ENCODE measurements around the gene AMACR. TPM values are rescaled to one million over a fixed set of nuclear protein-coding genes. Genes with fewer than 3 reads are reported as not detected.

Gene AMACR
- total and polyA plus RNA-seq, 2 donors (not counting 3 experiments of a cell fraction or from before 2014, with no cell fraction given) = 6.7 to 8.7 TPM

DNA sequence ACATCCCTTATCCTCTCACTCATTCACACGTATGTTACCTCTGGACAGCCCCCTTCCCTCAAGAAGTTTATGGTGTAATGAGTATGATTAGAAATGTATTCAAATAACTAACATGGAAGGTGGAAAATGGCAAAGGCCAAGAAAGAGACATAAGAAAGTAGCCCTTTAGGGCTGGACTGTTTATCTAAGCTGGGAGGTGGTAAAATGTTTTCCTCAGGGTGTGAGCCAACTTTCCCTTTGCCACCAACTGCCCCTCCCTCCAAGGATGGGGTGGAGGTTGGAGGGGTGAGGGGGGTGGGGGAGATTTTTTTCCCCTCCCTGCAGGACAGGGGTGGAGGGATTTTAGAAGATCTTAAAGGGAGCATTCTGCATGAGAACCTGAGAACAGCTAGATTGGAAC, 31.5 kb downstream of the AMACR start:
- TF ChIP-seq POLR2AphosphoS5 (IDR thresholded peaks at IDR 0.05; ENCODE audit: insufficient read depth, low read depth, low read length) = no peak
- no peak for TF ChIP-seq MYC (IDR thresholded peaks at IDR 0.05; ENCODE audit: low read depth, low read length)
- TF ChIP-seq POLR2A (IDR thresholded peaks at IDR 0.05; ENCODE audit: low read depth, low read length) = no peak
- TF ChIP-seq EZH2 (IDR thresholded peaks at IDR 0.05; ENCODE audit: borderline replicate concordance, low read depth, low read length, severe bottlenecking) = no peak
- TF ChIP-seq, protein P1, sequence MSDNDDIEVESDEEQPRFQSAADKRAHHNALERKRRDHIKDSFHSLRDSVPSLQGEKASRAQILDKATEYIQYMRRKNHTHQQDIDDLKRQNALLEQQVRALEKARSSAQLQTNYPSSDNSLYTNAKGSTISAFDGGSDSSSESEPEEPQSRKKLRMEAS (IDR thresholded peaks at IDR 0.05; ENCODE audit: insufficient read depth, insufficient read length) = no peak
- TF ChIP-seq FOS (IDR thresholded peaks at IDR 0.05; ENCODE audit: borderline replicate concordance, insufficient read depth, low read length) = no peak
- no peak for TF ChIP-seq GATA2 (IDR thresholded peaks at IDR 0.05; ENCODE audit: insufficient read depth, insufficient read length, low read depth, low read length)
- no peak for TF ChIP-seq JUN (IDR thresholded peaks at IDR 0.05; ENCODE audit: borderline replicate concordance, insufficient read depth, insufficient read length, low read depth)
- TF ChIP-seq, protein P2, sequence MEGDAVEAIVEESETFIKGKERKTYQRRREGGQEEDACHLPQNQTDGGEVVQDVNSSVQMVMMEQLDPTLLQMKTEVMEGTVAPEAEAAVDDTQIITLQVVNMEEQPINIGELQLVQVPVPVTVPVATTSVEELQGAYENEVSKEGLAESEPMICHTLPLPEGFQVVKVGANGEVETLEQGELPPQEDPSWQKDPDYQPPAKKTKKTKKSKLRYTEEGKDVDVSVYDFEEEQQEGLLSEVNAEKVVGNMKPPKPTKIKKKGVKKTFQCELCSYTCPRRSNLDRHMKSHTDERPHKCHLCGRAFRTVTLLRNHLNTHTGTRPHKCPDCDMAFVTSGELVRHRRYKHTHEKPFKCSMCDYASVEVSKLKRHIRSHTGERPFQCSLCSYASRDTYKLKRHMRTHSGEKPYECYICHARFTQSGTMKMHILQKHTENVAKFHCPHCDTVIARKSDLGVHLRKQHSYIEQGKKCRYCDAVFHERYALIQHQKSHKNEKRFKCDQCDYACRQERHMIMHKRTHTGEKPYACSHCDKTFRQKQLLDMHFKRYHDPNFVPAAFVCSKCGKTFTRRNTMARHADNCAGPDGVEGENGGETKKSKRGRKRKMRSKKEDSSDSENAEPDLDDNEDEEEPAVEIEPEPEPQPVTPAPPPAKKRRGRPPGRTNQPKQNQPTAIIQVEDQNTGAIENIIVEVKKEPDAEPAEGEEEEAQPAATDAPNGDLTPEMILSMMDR (IDR thresholded peaks at IDR 0.05; ENCODE audit: extremely low read depth in 1 of 2, insufficient read depth in 1 of 2, low read depth in 1 of 2, low read length in 2 of 2) = no peak
- Histone ChIP-seq H3K9me1 (replicated peaks; ENCODE audit: control insufficient read depth, extremely low read depth, insufficient read depth, low read length) (no peaks in the 10 kb centered on the region), H3K4me1 (ENCODE audit: control insufficient read depth, extremely low read depth, insufficient read depth, low read length) (no peaks in the 10 kb centered on the region), H3K27ac (ENCODE audit: insufficient read depth, low read depth, low read length) (no peak overlapping the region), H3K4me2 (ENCODE audit: insufficient read depth, low read length) (no peak overlapping the region), H3K4me3 (replicated peaks in 1 of 3; ENCODE audit: insufficient read depth in 1 of 3, low read depth in 1 of 3, low read length in 3 of 3) (no peak overlapping the region), H3K27me3 (ENCODE audit: control insufficient read depth in 2 of 2, insufficient read depth in 2 of 2, low read length in 2 of 2) (peaks cover 5 to 11% of the 10 kb centered on the region in 2 experiments), H3K36me3 (ENCODE audit: control insufficient read depth in 2 of 2, extremely low read depth in 1 of 2, insufficient read depth in 2 of 2, low read length in 2 of 2) (no peaks in the 10 kb centered on the region), H2AFZ (ENCODE audit: low read depth, low read length) (no peak overlapping the region), H4K20me1 (replicated peaks; ENCODE audit: control insufficient read depth, extremely low read depth, insufficient read depth, low read length) (no peaks in the 10 kb centered on the region), H3K9me3 (replicated peaks; ENCODE audit: control insufficient read depth, insufficient read depth, low read length) (no peaks in the 10 kb centered on the region), H3K9ac (replicated peaks; ENCODE audit: extremely low read depth, insufficient read depth, low read length) (no peak overlapping the region), H3K79me2 (ENCODE audit: control insufficient read depth, insufficient read depth, low read length) (no peaks in the 10 kb centered on the region)
- intact Hi-C loops (cut with micrococcal nuclease) (no loop called here), dilution Hi-C loops (cut with MboI; ENCODE audit: extremely low pct_ligation_motif_present, low sequenced_read_pairs) (no loop called here)
- ChIA-PET POLR2A (no interaction called here), CTCF (interaction anchor here (0.6 to 2.2 kb wide), 2 partner anchors 14 to 21 kb away, joined by 3 to 6 read pairs; no protein-coding TSS in a partner anchor)
- BruUV-seq (replicated peaks) = no TSS peak
- DNase-seq (ENCODE audit: low read depth, low spot score) (no peak), FAIRE-seq (no peak)
